GM12875 (cell line): ENCODE results near the gene MCOLN3.
A peak's percentile ranks its signal among the peaks of the same experiment; 100 is the strongest.

Experiments
- H3K4me3 ChIP-seq: one replicate; pipeline ENCODE4 v1.5.1; 2011; ENCODE audit warnings: low read depth, low read length, control low read depth
- TF ChIP-seq, protein P1 (sequence below): IDR thresholded peaks from 2 replicates; pipeline ENCODE4 v1.5.1; 2011; ENCODE audit warnings: low read depth, mild to moderate bottlenecking, control low read depth, inconsistent platforms, low read length, moderate library complexity, borderline replicate concordance; ENCODE audit not compliant: insufficient read depth

Gene MCOLN3

DNA sequence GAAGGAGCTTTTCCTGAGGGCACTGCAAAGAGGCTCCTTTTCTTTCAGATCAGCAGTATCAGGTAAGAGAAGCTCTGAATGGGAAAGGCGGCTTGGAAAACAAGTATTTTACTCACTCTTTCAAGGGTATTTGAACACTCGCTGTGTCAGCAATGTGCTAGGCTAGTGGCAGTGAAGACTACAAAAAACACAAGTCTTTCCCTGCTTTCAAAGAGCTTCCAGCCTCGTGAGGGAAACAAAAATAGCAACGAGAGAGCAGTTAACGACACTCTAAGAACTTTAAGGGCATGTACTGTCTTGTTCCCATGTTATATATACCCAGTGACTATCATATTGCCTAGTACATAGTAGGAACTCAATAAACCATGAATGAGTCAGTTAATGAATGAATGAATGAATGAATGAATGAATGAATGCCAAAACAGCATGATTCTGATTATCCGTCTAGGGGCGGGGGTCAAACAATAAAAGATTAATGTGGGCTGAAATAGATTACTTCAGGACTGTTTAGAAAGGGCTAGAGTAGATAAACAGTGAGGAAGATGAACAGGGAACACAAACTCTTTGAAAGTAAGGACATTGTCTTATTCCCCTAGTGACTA lies 14.2 kb upstream of the MCOLN3 start:
- TF ChIP-seq, protein P1, sequence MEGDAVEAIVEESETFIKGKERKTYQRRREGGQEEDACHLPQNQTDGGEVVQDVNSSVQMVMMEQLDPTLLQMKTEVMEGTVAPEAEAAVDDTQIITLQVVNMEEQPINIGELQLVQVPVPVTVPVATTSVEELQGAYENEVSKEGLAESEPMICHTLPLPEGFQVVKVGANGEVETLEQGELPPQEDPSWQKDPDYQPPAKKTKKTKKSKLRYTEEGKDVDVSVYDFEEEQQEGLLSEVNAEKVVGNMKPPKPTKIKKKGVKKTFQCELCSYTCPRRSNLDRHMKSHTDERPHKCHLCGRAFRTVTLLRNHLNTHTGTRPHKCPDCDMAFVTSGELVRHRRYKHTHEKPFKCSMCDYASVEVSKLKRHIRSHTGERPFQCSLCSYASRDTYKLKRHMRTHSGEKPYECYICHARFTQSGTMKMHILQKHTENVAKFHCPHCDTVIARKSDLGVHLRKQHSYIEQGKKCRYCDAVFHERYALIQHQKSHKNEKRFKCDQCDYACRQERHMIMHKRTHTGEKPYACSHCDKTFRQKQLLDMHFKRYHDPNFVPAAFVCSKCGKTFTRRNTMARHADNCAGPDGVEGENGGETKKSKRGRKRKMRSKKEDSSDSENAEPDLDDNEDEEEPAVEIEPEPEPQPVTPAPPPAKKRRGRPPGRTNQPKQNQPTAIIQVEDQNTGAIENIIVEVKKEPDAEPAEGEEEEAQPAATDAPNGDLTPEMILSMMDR: no peak
- peak overlapping the region; percentile 57 for H3K4me3 ChIP-seq

DNA sequence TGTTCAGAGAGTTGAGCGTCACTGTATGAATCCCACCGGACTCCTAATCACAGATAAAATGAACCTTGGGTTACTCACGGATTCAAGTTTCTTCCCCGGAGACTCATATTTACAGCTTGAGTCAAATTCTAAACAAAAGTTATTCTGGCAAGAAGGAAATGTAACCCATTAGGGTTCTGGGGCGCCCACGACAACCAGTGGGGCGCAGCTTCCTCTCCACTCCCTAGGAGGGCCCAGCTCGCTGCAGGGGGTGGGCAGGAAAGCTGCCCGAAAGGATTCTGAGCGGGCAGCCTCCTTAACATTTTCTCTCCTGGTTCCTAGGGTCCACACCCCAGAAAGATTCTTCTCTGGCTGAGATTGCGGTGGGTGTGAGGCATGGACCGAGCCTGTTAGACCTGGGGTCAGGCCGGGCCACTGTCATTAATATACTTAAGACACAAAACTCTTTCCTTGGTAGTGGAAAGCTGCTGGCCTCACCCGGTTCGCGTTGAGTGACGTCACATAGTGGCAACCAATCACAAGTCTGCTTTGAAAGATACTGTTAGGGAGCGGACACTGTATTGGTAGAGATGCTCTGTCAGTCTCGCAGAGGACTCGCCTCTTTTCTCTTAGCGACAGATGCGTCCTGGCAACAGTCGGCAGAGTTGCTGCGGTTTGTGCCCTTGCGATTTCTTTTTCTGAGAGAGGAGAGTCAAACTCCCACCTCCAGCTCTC lies 13.6 kb upstream of the MCOLN3 start:
- TF ChIP-seq, protein P1: no peak
- H3K4me3 ChIP-seq: peak overlapping the region; percentile 57

DNA sequence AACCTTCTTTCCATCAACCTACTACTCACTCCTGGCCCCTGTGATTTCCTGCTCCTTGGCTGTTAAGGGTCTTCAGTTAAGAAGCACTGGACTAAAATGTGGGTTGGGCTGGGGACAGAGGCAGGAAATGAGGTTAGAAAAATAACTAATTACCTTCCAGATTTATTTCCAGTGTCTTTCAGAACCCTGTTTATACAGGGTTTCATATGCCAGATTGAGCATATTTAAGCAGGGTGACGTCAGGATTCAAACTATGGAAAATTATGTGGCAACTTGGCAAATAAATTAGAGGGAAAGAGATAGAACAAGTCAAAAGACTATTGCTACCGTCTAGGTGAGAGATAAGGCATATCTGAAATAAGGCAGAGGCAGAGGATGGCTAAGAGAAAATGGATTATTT lies 11.7 kb upstream of the MCOLN3 start:
- H3K4me3 ChIP-seq: no peak overlapping the region
- TF ChIP-seq, protein P1: no peak

DNA sequence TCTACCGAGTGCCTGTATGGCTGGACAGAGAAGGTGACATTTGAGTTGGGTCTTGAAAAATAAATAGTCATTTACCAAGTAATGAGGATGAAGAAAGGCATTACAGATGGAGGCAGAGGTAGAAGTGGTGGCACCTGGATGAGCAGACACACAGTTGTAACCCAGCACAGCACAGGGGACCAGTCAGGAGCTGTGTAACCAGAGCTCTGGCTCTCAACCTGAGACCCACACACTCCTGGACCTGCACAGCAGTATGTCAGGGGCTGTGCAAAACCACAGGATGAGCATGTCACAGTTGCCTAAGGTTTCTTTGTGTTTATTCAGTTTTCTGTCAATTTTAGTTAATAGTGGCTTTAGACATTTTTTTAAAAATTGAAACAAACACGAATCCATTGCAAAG lies 11.3 kb upstream of the MCOLN3 start:
- TF ChIP-seq, protein P1: no peak

DNA sequence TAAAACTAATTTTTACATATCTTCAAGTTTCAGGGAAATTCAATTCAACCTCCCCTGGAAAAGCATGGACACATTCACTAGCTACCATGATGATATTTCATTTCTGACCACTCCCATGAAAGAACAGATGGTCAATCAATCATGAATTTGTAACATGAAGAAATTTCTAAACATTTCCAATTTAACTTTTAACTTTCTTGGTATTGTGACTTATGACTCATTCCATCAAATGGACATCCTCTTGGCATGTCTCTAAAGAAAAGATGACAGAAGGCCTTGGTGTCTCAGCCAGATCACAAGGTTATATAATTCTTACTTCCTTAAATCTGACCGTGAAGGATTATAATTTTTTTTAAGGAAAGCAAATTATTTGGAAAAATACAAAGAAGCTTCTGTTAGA lies 10.5 kb upstream of the MCOLN3 start:
- no peak overlapping the region for H3K4me3 ChIP-seq
- TF ChIP-seq, protein P1: no peak

More for the DNA sequence above, 11.3 kb upstream of the MCOLN3 start:
- H3K4me3 ChIP-seq: no peak overlapping the region

DNA sequence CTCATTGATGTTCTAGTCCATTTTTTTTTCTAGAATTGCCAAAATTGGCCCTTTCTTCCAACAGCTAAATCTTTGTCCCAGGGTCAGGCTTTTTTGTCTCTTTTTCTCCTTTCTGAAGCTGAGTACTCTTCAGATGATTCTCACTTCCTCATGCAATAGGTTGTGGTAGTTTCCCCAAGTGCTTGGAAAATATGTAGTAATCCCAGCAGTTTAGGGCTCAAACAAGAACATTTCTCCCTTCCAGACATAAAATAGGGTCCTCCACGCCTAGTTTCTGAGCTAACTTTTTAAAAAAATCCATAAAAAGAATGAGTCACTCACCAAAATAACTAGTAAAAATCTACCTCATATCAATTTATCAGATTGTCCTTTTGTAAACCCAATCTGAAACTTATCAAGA lies 10.0 kb upstream of the MCOLN3 start:
- no peak overlapping the region for H3K4me3 ChIP-seq
- TF ChIP-seq, protein P1: no peak

DNA sequence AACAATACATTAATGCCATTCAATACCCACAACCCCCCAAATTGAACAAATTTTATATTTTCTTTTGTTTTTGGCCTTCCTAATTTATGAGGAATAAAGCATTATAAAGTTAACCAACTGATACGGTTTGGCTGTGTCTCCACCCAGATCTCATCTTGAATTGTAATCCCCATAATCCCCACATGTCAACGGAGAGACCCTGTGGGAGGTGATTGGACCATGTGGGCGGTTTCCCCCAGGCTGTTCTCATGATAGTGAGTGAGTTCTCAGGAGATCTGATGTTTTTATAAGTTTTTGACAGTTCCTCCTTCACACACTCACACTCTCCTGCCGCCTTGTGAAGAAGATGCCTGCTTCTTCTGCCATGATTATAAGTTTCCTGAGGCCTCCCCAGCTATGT lies 6.4 kb upstream of the MCOLN3 start:
- TF ChIP-seq, protein P1: no peak
- no peak overlapping the region for H3K4me3 ChIP-seq
